Astrocyte (in vitro differentiated cells and primary cell): ENCODE measurements around the gene CMTM7. TPM values are rescaled to one million over a fixed set of nuclear protein-coding genes. Genes with fewer than 3 reads are reported as not detected.

Source experiments
- DNase-seq: peaks from one replicate; pipeline ENCODE4 v3.0.0-alpha.2; 2010; ENCODE audit warnings: low read depth
- FAIRE-seq: peaks from 2 replicates; lab custom pipeline; 2011; peaks lifted over from hg19 to GRCh38; lab: Jason Lieb, UNC
- H2AFZ ChIP-seq: 2 replicates; pipeline ENCODE4 v1.6.0; 2012; ENCODE audit warnings: low read depth, low read length, inconsistent platforms
- H3K27ac ChIP-seq: 2 replicates; pipeline ENCODE4 v1.5.1; 2011; ENCODE audit warnings: low read depth, low read length, inconsistent platforms
- H3K27me3 ChIP-seq: 2 replicates; pipeline ENCODE4 v1.6.0; 2011; ENCODE audit warnings: low read length, inconsistent platforms; ENCODE audit not compliant: insufficient read depth
- H3K36me3 ChIP-seq: 2 replicates; pipeline ENCODE4 v1.5.1; 2011; ENCODE audit warnings: low read length, inconsistent platforms; ENCODE audit not compliant: insufficient read depth
- H3K4me1 ChIP-seq: 2 replicates; pipeline ENCODE4 v1.5.1; 2011; ENCODE audit warnings: low read length, inconsistent platforms; ENCODE audit not compliant: insufficient read depth
- H3K4me2 ChIP-seq: 2 replicates; pipeline ENCODE4 v1.6.0; 2012; ENCODE audit warnings: low read length, inconsistent platforms
- H3K4me3 ChIP-seq: 2 replicates; pipeline ENCODE4 v1.5.1; 2011; ENCODE audit warnings: low read depth, mild to moderate bottlenecking, low read length, inconsistent platforms; ENCODE audit not compliant: insufficient read depth
- H3K79me2 ChIP-seq: 2 replicates; pipeline ENCODE4 v1.6.0; 2012; ENCODE audit warnings: mild to moderate bottlenecking, low read length, inconsistent platforms; ENCODE audit not compliant: insufficient read depth
- H3K9ac ChIP-seq: 2 replicates; pipeline ENCODE4 v1.6.0; 2012; ENCODE audit warnings: mild to moderate bottlenecking, low read length, inconsistent platforms
- H3K9me3 ChIP-seq: 2 replicates; pipeline ENCODE4 v1.5.1; 2012; ENCODE audit warnings: low read depth, mild to moderate bottlenecking, low read length, inconsistent platforms; ENCODE audit not compliant: insufficient read depth
- H4K20me1 ChIP-seq: 2 replicates; pipeline ENCODE4 v1.6.0; 2012; ENCODE audit warnings: low read length, inconsistent platforms; ENCODE audit not compliant: insufficient read depth
- H3K27ac Mint-ChIP-seq: one replicate; pipeline ENCODE4 v1.8.0; 2021; ENCODE audit warnings: mild to moderate bottlenecking, mixed read lengths; ENCODE audit not compliant: unreplicated experiment
- H3K27me3 Mint-ChIP-seq: one replicate; pipeline ENCODE4 v1.8.0; 2021; ENCODE audit warnings: low read depth, mixed read lengths; ENCODE audit not compliant: unreplicated experiment
- H3K36me3 Mint-ChIP-seq: one replicate; pipeline ENCODE4 v1.8.0; 2021; ENCODE audit warnings: low read depth, mixed read lengths; ENCODE audit not compliant: unreplicated experiment
- H3K4me1 Mint-ChIP-seq: one replicate; pipeline ENCODE4 v1.8.0; 2021; ENCODE audit warnings: low read depth, mixed read lengths; ENCODE audit not compliant: unreplicated experiment
- H3K4me3 Mint-ChIP-seq: one replicate; pipeline ENCODE4 v1.8.0; 2021; ENCODE audit warnings: mild to moderate bottlenecking, moderate library complexity, mixed read lengths; ENCODE audit not compliant: unreplicated experiment
- H3K9me3 Mint-ChIP-seq: one replicate; pipeline ENCODE4 v1.8.0; 2021; ENCODE audit warnings: mild to moderate bottlenecking, mixed read lengths; ENCODE audit not compliant: unreplicated experiment
- EZH2 ChIP-seq: IDR thresholded peaks from 2 replicates; pipeline ENCODE4 v1.6.1; 2012; ENCODE audit warnings: mild to moderate bottlenecking, low read length, inconsistent platforms; ENCODE audit not compliant: insufficient read depth
- total RNA-seq: library from RNA; stranded (reverse); gene quantifications from 2 replicates; pipeline ENCODE4 v1.2.1, GENCODE V29; 2021
- TF ChIP-seq, protein P1 (sequence below): IDR thresholded peaks from 2 replicates; pipeline ENCODE4 v1.5.1; 2011; ENCODE audit warnings: low read depth, mild to moderate bottlenecking, inconsistent platforms, low read length, moderate library complexity; ENCODE audit not compliant: insufficient read depth

CMTM7 gene
- total RNA-seq, 1 donor from 2014 or later = 23.9 TPM

DNA sequence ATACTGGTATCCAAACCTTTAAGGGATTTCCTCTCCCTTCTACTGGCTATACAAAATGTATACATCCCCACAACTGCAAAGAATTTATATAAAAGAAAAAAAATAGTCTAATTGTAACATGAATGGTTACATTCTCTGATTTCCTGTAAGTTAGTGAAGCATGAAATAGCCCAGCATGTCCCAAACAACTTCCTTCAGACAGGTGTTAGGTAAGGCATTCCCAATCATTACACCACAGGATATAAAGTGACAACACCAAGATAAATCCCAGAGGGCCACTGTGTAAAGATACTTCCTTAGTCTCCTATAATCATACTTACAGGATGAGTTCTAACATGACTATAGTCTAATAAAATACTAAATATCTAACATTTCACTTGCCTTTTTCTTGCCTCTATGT is 103.4 kb downstream of the CMTM7 start:
- Mint-ChIP-seq H3K36me3 (peaks cover 4% of the 10 kb centered on the region), H3K27me3 (no peaks in the 10 kb centered on the region), H3K4me3 (no peak overlapping the region), H3K27ac (no peak overlapping the region), H3K4me1 (peaks cover 7% of the 10 kb centered on the region), H3K9me3 (no peaks in the 10 kb centered on the region)
- Histone ChIP-seq H3K4me2 (no peak overlapping the region), H4K20me1 (peaks cover 54% of the 10 kb centered on the region), H3K27ac (no peak overlapping the region), H3K4me3 (no peak overlapping the region), H3K9ac (no peak overlapping the region), H2AFZ (no peak overlapping the region), H3K27me3 (no peaks in the 10 kb centered on the region), H3K9me3 (no peaks in the 10 kb centered on the region), H3K79me2 (peaks cover 61% of the 10 kb centered on the region), H3K4me1 (peaks cover 24% of the 10 kb centered on the region), H3K36me3 (peaks cover 5% of the 10 kb centered on the region)
- no peak for TF ChIP-seq EZH2
- TF ChIP-seq, protein P1, sequence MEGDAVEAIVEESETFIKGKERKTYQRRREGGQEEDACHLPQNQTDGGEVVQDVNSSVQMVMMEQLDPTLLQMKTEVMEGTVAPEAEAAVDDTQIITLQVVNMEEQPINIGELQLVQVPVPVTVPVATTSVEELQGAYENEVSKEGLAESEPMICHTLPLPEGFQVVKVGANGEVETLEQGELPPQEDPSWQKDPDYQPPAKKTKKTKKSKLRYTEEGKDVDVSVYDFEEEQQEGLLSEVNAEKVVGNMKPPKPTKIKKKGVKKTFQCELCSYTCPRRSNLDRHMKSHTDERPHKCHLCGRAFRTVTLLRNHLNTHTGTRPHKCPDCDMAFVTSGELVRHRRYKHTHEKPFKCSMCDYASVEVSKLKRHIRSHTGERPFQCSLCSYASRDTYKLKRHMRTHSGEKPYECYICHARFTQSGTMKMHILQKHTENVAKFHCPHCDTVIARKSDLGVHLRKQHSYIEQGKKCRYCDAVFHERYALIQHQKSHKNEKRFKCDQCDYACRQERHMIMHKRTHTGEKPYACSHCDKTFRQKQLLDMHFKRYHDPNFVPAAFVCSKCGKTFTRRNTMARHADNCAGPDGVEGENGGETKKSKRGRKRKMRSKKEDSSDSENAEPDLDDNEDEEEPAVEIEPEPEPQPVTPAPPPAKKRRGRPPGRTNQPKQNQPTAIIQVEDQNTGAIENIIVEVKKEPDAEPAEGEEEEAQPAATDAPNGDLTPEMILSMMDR = no peak
- DNase-seq = no peak
- FAIRE-seq = no peak

DNA sequence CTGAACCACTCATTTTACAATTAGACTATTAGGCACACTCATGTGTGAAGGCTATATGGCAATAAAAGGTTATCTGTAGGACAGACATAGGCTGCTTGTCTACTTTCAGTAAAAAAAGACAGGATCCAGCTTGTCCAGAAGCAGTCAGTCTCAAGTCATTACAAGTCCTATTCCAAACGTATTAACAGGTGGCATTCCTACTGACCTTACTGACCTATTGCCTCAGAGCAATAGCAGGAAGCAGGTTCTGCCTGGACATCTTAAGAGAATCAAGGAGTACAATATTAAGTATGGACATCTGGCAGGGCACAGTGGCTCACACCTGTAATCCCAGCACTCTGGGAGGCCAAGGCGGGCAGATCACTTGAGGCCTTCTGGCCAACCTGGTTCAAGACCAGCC is 104.0 kb downstream of the CMTM7 start:
- Histone ChIP-seq H4K20me1 (peaks cover 56% of the 10 kb centered on the region), H3K79me2 (peaks cover 67% of the 10 kb centered on the region)

DNA sequence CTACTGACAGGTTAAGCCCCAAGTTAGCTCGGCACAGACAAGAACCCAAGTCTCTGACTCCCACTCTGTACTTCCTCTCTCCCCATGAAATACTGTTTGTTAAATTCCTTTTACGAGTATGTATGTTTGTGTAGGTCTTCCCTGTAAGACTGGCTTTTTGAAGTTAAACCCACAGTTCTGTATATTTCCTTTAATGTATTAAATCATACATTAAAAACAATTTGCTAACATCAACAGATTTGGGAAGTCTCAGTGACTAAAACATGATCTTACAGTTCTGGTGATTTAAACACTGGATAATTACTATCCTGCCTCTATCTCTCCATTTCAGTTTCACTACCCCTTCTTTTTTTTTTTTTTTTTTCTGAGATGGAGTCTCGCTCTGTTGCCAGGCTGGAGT is 106.6 kb downstream of the CMTM7 start:
- Histone ChIP-seq H3K27ac (no peak overlapping the region), H3K4me1 (peaks cover 19% of the 10 kb centered on the region), H3K9me3 (no peaks in the 10 kb centered on the region), H3K27me3 (no peaks in the 10 kb centered on the region), H3K9ac (no peak overlapping the region), H3K4me2 (no peak overlapping the region), H3K79me2 (peaks cover 69% of the 10 kb centered on the region), H3K4me3 (no peak overlapping the region), H2AFZ (no peak overlapping the region), H4K20me1 (peaks cover 57% of the 10 kb centered on the region), H3K36me3 (peaks cover 5% of the 10 kb centered on the region)
- H3K4me3 Mint-ChIP-seq = no peak overlapping the region
- peaks cover 9% of the 10 kb centered on the region for H3K4me1 Mint-ChIP-seq
- TF ChIP-seq EZH2 = no peak
- TF ChIP-seq, protein P1 = no peak
- DNase-seq = no peak
- no peaks in the 10 kb centered on the region for H3K27me3 Mint-ChIP-seq
- FAIRE-seq = no peak
- no peaks in the 10 kb centered on the region for H3K9me3 Mint-ChIP-seq
- no peak overlapping the region for H3K27ac Mint-ChIP-seq
- peaks cover 4% of the 10 kb centered on the region for H3K36me3 Mint-ChIP-seq

More for the DNA sequence above, 104.0 kb downstream of the CMTM7 start:
- peaks cover 5% of the 10 kb centered on the region for H3K36me3 ChIP-seq
- no peak overlapping the region for H2AFZ ChIP-seq
- Mint-ChIP-seq H3K4me3 (no peak overlapping the region), H3K27ac (no peak overlapping the region), H3K4me1 (peaks cover 7% of the 10 kb centered on the region), H3K9me3 (no peaks in the 10 kb centered on the region), H3K27me3 (no peaks in the 10 kb centered on the region), H3K36me3 (peaks cover 4% of the 10 kb centered on the region)
- no peak for TF ChIP-seq EZH2
- TF ChIP-seq, protein P1 = no peak
- H3K27me3 ChIP-seq = no peaks in the 10 kb centered on the region
- no peak overlapping the region for H3K9ac ChIP-seq
- no peak overlapping the region for H3K27ac ChIP-seq
- H3K4me1 ChIP-seq = peaks cover 24% of the 10 kb centered on the region
- no peak overlapping the region for H3K4me3 ChIP-seq
- FAIRE-seq (no peak), DNase-seq (no peak)
- no peaks in the 10 kb centered on the region for H3K9me3 ChIP-seq
- H3K4me2 ChIP-seq = no peak overlapping the region
